CD4-positive, alpha-beta T cell treated with Interleukin-15 for 4 hours (primary cell): Measurements from ENCODE around the gene ANKMY1.
"Not testable (repeated sequence)": the region's sequence is repeated elsewhere in the genome, so short reads cannot be mapped to it uniquely, and the experiment has no call there.

Experiments
- DNase-seq: peaks from one replicate; pipeline ENCODE4 v3.0.0-alpha.2; 2020; ENCODE audit warnings: low spot score

Gene ANKMY1

GRCh38 chr2:240554767-240555493 is 2.9 kb downstream of the ANKMY1 start:
- DNase-seq = no peak

- no peak for DNase-seq
Observed at GRCh38 chr2:240553956-240554480, 3.8 kb downstream of the ANKMY1 start.

- no peak for DNase-seq
Observed at GRCh38 chr2:240551811-240552210, 6.0 kb downstream of the ANKMY1 start.

- no peak for DNase-seq
Observed at GRCh38 chr2:240551288-240551687, 6.5 kb downstream of the ANKMY1 start.

- no peak for DNase-seq
Observed at GRCh38 chr2:240539906-240540305, 17.9 kb downstream of the ANKMY1 start.

- DNase-seq = not testable (repeated sequence)
Observed at GRCh38 chr2:240539101-240539500, 18.7 kb downstream of the ANKMY1 start.

GRCh38 chr2:240538031-240538780 is 19.6 kb downstream of the ANKMY1 start:
- no peak for DNase-seq

- no peak for DNase-seq
Observed at GRCh38 chr2:240532031-240532775, 25.6 kb downstream of the ANKMY1 start.

GRCh38 chr2:240531038-240531437 is 26.8 kb downstream of the ANKMY1 start:
- DNase-seq = no peak

- DNase-seq = no peak
Observed at GRCh38 chr2:240530181-240530580, 27.6 kb downstream of the ANKMY1 start.

GRCh38 chr2:240529344-240529999 is 28.3 kb downstream of the ANKMY1 start:
- no peak for DNase-seq

GRCh38 chr2:240528406-240529040 is 29.3 kb downstream of the ANKMY1 start:
- no peak for DNase-seq

GRCh38 chr2:240527153-240527750 is 30.5 kb downstream of the ANKMY1 start:
- DNase-seq = no peak

GRCh38 chr2:240526521-240526920 is 31.3 kb downstream of the ANKMY1 start:
- no peak for DNase-seq

- no peak for DNase-seq
Observed at GRCh38 chr2:240525802-240526201, 32.0 kb downstream of the ANKMY1 start.

GRCh38 chr2:240524963-240525718 is 32.6 kb downstream of the ANKMY1 start:
- DNase-seq = no peak

GRCh38 chr2:240523451-240524281 is 34.1 kb downstream of the ANKMY1 start:
- no peak for DNase-seq

GRCh38 chr2:240522406-240522805 is 35.4 kb downstream of the ANKMY1 start:
- no peak for DNase-seq

- DNase-seq = not testable (repeated sequence)
Observed at GRCh38 chr2:240521885-240522284, 35.9 kb downstream of the ANKMY1 start.
